Esophagus squamous epithelium (tissue), 5 donors: Measurements from ENCODE around the gene CACNB4. TPM values are rescaled to one million over a fixed set of nuclear protein-coding genes. Genes with fewer than 3 reads are reported as not detected.

ENCODE experiments used
- DNase-seq: peaks from one replicate; lab custom pipeline; 2025; lab: John Stamatoyannopoulos, UW
- H3K27ac ChIP-seq, 4 donors: fragments of 200-600 bp; sonication (generic); one replicate each; pipeline ENCODE4 v1.5.1; 2016 to 2019; ENCODE audit warnings: mild to moderate bottlenecking in 1 of 4
- H3K27me3 ChIP-seq, 4 donors: fragments of 200-600 bp; sonication (generic); 1 replicate in 3 of 4; 2 replicates in 1 of 4; pipeline versions ENCODE4 v1.5.1 to v1.6.0; 2017 to 2021; ENCODE audit warnings: antibody characterized with exemption in 1 of 4
- H3K36me3 ChIP-seq, 3 donors: fragments of 200-600 bp; sonication (generic); one replicate each; pipeline ENCODE4 v1.5.1; 2016 to 2019
- H3K4me1 ChIP-seq, 3 donors: fragments of 200-600 bp; sonication (generic); one replicate each; pipeline ENCODE4 v1.5.1; 2017 to 2019
- H3K4me3 ChIP-seq, 4 donors: fragments of 200-600 bp; sonication (generic); 1 replicate in 3 of 4; 2 replicates in 1 of 4; pipeline ENCODE4 v1.5.1; 2016 to 2019; ENCODE audit warnings: mild to moderate bottlenecking in 2 of 4, moderate library complexity in 1 of 4
- H3K9me3 ChIP-seq, 3 donors: fragments of 200-600 bp; sonication (generic); one replicate each; pipeline ENCODE4 v1.5.1; 2016 to 2019
- POLR2A ChIP-seq, 4 donors: fragments of 450-650 bp; IDR thresholded peaks; one replicate each; pipeline ENCODE4 v1.6.1; 2017; ENCODE audit warnings: antibody characterized with exemption in 4 of 4, mild to moderate bottlenecking in 4 of 4, moderate library complexity in 3 of 4
- WGBS, 2 donors: methylation state at CpG; one replicate each; pipeline ENCODE4 v1.1.5; 2018; 5-methylcytosine and 5-hydroxymethylcytosine counted together
- intact Hi-C: fragments of 100-400 bp; cut with DNase I; formaldehyde crosslinking; loops from one replicate; pipeline ENCODE4 v1.15.0; 2022
- total RNA-seq, 4 donors: library from RNA; depleted of rRNA; stranded (reverse); fragments of >200 nt; gene quantifications; one replicate each; pipeline ENCODE4 v1.1.0, GENCODE V29; 2016
- TF ChIP-seq, protein P1 (sequence below), 6 experiments: fragments of 450-650 bp in 4 of 6; fragments of 200-600 bp in 2 of 6; sonication (generic) in 2 of 6; IDR thresholded peaks; one replicate each; pipeline ENCODE4 v1.5.1; 2016 to 2019; ENCODE audit warnings: antibody characterized with exemption in 6 of 6, mild to moderate bottlenecking in 4 of 6, moderate library complexity in 4 of 6
- donor health status: DM: yes; HTN: yes; CAD: no.

Gene CACNB4
- total RNA-seq, 4 donors from 2014 or later: 6.1 to 11.1 (median 7.2) TPM

- Histone ChIP-seq H3K27me3 (no peaks in the 10 kb centered on the region), H3K4me3 (no peak overlapping the region), H3K36me3 (no peaks in the 10 kb centered on the region), H3K27ac (no peak overlapping the region), H3K4me1 (peaks cover 0 to 8% (median 0%) of the 10 kb centered on the region in 3 donors), H3K9me3 (no peaks in the 10 kb centered on the region)
- WGBS, 2 donors: 91 to 93% methylated on average over 5 of the region's 5 CpGs
- no peak for DNase-seq
- intact Hi-C loops: no loop called here
- TF ChIP-seq, protein P1, sequence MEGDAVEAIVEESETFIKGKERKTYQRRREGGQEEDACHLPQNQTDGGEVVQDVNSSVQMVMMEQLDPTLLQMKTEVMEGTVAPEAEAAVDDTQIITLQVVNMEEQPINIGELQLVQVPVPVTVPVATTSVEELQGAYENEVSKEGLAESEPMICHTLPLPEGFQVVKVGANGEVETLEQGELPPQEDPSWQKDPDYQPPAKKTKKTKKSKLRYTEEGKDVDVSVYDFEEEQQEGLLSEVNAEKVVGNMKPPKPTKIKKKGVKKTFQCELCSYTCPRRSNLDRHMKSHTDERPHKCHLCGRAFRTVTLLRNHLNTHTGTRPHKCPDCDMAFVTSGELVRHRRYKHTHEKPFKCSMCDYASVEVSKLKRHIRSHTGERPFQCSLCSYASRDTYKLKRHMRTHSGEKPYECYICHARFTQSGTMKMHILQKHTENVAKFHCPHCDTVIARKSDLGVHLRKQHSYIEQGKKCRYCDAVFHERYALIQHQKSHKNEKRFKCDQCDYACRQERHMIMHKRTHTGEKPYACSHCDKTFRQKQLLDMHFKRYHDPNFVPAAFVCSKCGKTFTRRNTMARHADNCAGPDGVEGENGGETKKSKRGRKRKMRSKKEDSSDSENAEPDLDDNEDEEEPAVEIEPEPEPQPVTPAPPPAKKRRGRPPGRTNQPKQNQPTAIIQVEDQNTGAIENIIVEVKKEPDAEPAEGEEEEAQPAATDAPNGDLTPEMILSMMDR (IDR thresholded peaks at IDR 0.05): no peak
- TF ChIP-seq POLR2A (IDR thresholded peaks at IDR 0.05): no peak
Measured at GRCh38 chr2:151987484-151987883, 111.4 kb downstream of the CACNB4 start.

DNA sequence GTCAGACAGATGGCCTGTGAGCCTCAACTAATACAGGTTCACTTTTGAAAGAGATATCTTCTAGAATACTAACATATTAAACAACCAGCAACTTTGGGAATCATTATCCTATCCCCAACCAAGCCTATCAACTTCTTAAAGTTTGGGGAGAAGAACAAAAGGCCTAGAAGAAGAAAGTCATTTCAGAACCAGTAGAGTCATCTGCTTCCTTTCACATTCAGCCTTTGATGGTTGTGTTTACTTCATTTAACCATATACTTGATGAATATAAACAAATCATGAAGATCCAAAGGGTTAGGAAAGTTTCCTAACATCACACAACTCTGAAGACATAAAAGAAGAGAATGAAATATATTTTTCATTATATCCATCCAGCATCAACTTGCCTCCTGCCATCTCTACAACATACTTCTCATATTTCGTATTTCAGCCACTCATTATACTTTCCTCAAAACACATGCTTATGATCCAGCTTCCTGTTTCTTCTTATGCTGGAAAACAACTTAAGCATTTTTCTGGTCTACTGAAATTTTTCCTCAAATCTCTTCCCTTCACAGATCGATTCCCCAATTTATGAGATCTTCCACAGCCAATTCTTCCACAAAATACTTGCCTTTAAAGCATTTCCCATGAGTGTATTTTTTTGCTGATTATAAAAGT is 114.3 kb downstream of the CACNB4 start:
- Histone ChIP-seq H3K4me3 (no peak overlapping the region), H3K36me3 (no peaks in the 10 kb centered on the region), H3K4me1 (no peaks in the 10 kb centered on the region), H3K27me3 (no peaks in the 10 kb centered on the region), H3K27ac (no peak overlapping the region), H3K9me3 (no peaks in the 10 kb centered on the region)
- 78 to 79% methylated on average over 2 of the region's 2 CpGs for WGBS, 2 donors
- TF ChIP-seq, protein P1 (IDR thresholded peaks at IDR 0.05): no peak
- TF ChIP-seq POLR2A (IDR thresholded peaks at IDR 0.05): no peak
- intact Hi-C loops: no loop called here
- DNase-seq: no peak

- Histone ChIP-seq H3K27ac (no peak overlapping the region), H3K27me3 (no peaks in the 10 kb centered on the region), H3K4me3 (no peak overlapping the region), H3K4me1 (peaks cover 0 to 9% (median 0%) of the 10 kb centered on the region in 3 donors), H3K9me3 (no peaks in the 10 kb centered on the region), H3K36me3 (no peaks in the 10 kb centered on the region)
- intact Hi-C loops: no loop called here
- DNase-seq: no peak
- WGBS, 2 donors: 44 to 60% methylated on average over 2 of the region's 2 CpGs
- no peak for TF ChIP-seq POLR2A (IDR thresholded peaks at IDR 0.05)
- TF ChIP-seq, protein P1 (IDR thresholded peaks at IDR 0.05): no peak
Measured at GRCh38 chr2:151983221-151983620, 115.6 kb downstream of the CACNB4 start.

DNA sequence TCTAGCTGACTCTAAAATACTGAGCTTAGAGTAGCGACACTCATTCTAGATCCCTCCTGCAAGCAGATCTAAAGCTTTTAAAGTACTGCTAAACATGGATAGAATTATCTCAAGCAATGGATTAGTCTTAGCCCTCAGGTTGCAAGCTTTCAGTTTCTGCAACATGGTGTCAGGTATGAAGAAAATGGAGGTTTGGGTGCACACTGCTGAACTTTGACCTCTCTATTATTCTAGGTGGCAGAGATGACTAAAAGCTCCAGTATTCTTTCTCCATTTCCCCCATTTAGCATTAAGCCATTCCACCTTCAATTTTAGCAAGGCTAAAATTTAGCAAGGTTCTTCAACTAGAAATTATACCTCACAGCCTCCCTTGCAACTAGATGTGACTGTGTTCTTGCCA is 117.0 kb downstream of the CACNB4 start:
- Histone ChIP-seq H3K36me3 (no peaks in the 10 kb centered on the region), H3K27ac (no peak overlapping the region), H3K9me3 (no peaks in the 10 kb centered on the region), H3K27me3 (no peaks in the 10 kb centered on the region), H3K4me1 (peaks cover 0 to 9% (median 0%) of the 10 kb centered on the region in 3 donors), H3K4me3 (no peak overlapping the region)
- 85% methylated on average over 1 of the region's 1 CpG for WGBS, 2 donors
- intact Hi-C loops: no loop called here
- TF ChIP-seq, protein P1 (IDR thresholded peaks at IDR 0.05): no peak
- no peak for TF ChIP-seq POLR2A (IDR thresholded peaks at IDR 0.05)
- DNase-seq: no peak

DNA sequence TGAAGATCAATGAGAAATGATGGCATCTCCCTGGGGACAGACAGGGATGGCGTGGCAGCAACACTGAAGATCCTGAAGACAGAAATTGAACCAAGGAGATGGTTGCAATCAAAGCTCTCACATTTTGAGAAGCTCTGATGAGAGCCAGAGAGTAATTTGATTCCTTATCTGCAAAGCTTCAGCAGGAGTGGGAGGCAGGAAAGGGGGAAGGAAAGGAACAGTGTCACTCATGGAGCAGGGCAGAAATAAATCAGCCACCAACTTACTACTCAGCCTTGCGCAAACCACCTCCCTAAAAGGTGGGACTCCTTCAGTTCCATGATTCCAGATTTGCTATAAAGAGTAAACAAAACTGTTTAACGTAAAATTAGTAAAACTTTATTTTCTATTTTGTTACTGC is 119.2 kb downstream of the CACNB4 start:
- Histone ChIP-seq H3K4me3 (no peak overlapping the region), H3K9me3 (no peaks in the 10 kb centered on the region), H3K27ac (no peak overlapping the region), H3K36me3 (no peaks in the 10 kb centered on the region), H3K27me3 (no peaks in the 10 kb centered on the region), H3K4me1 (peaks cover 0 to 9% (median 0%) of the 10 kb centered on the region in 3 donors)
- WGBS, 2 donors: 89 to 96% methylated on average over 2 to 3 of the region's 3 CpGs
- intact Hi-C loops: no loop called here
- no peak for TF ChIP-seq POLR2A (IDR thresholded peaks at IDR 0.05)
- TF ChIP-seq, protein P1 (IDR thresholded peaks at IDR 0.05): no peak
- DNase-seq: no peak
